ENCODE results near the gene CPB2.

The CPB2 gene

DNA sequence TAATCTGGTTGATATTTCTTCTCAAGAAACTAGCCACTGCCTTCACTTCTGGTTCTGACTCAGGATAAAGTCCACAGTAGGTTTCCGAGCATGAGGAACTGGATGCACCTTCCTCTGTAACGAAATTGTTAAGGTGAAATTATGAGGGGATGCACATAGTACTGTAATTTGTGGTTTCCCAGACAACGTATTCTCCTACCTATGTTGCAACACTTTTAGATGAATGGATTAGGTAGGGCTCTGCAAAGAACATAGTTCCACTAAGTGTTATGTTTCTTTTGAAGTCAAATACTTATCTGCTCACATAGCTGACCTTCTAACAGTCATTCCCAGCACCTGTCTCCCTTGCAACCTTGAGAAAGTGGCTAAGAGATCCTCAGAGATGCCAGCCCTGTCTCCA lies 46.6 kb downstream of the CPB2 start:
- Mint-ChIP-seq H3K36me3 (ENCODE audit: low read depth) (no peaks in the 10 kb centered on the region), H3K9me3 (no peaks in the 10 kb centered on the region), H3K27ac (no peak overlapping the region), H3K27me3 (ENCODE audit: low read depth, poor library complexity) (peaks cover 9% of the 10 kb centered on the region), H3K4me3 (no peak overlapping the region), H3K4me1 (peaks cover 11% of the 10 kb centered on the region)
- DNase-seq: no peak
- TF ChIP-seq, protein P1, sequence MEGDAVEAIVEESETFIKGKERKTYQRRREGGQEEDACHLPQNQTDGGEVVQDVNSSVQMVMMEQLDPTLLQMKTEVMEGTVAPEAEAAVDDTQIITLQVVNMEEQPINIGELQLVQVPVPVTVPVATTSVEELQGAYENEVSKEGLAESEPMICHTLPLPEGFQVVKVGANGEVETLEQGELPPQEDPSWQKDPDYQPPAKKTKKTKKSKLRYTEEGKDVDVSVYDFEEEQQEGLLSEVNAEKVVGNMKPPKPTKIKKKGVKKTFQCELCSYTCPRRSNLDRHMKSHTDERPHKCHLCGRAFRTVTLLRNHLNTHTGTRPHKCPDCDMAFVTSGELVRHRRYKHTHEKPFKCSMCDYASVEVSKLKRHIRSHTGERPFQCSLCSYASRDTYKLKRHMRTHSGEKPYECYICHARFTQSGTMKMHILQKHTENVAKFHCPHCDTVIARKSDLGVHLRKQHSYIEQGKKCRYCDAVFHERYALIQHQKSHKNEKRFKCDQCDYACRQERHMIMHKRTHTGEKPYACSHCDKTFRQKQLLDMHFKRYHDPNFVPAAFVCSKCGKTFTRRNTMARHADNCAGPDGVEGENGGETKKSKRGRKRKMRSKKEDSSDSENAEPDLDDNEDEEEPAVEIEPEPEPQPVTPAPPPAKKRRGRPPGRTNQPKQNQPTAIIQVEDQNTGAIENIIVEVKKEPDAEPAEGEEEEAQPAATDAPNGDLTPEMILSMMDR (IDR thresholded peaks at IDR 0.05): no peak

DNA sequence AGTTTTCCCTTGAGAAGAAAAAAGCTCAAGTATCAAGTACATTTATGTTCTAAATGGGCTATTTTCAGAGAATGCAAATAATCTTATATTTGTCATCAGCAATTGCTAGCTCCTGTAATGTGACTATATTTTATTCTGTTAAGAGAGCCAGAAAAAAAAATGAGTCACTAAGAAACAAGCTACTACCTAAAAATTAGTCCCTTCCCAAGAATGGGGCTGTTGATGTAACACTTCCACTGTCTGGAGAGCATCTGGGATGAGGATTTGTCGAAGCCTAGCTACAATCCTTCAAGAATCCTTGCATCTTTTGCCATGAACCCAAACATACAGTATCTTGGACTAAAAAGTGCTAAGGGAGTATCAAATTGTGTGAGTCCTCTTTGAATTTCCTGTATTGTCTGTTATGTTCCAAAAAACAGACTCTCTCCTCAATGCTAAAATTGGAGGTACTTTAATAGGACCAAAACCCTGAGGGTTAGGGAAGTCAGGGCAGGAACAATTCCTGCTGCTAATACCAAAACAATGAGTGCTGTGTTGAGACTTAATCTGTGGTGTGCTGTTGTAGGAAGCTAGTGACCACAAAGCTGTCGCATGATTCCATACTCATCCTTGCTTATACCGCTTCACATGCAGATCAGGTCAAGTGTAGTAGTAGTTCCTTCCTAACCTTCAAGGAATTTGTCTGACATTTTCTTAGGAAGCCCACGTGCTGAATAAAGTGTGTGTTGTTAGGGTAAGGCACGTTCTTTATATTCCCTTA lies 47.4 kb downstream of the CPB2 start:
- Mint-ChIP-seq H3K27ac (no peak overlapping the region), H3K4me1 (peaks cover 18% of the 10 kb centered on the region), H3K4me3 (no peak overlapping the region), H3K9me3 (no peaks in the 10 kb centered on the region), H3K36me3 (ENCODE audit: low read depth) (no peaks in the 10 kb centered on the region), H3K27me3 (ENCODE audit: low read depth, poor library complexity) (peaks cover 9% of the 10 kb centered on the region)
- TF ChIP-seq, protein P1 (IDR thresholded peaks at IDR 0.05): no peak
- no peak for DNase-seq

DNA sequence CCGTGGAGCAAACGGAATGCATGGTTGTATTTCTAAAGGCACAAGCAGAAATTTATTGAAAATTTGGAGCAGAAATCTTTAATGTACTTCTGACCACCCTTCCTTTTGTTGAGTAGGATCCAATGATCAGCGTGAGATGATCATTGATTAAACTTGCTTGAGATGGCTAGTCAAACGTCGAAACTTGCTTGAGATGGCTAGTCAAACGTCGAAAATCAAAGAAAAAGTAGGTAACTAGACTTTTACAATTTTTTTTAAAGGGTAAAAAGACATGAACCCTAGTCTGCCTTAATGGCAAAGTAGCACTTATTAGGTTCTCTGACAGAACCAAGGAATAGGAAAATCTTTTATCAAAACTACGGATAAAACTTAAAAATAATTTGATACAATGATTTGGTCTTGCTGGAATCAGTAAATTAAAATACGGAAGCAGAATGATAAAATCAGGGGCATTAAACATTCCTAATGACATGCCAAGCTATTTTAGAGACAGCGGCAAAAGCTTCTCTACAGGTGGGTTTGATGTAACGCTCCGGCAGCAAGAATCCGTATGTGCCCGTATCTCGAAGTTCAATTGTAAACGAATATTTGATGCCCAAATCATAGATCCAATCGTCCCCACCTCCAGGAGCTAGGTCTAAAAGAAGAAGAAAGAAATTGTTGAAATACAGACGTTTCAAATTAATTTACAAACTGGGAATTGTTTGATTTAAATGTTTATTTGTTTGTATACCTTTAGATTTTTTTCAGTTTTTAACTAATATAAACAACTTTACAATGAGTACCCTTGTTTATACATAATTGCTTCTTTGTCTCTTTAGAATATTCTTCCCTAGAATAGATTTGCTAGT lies 51.4 kb downstream of the CPB2 start:
- DNase-seq: no peak
- Mint-ChIP-seq H3K36me3 (ENCODE audit: low read depth) (peaks cover 4% of the 10 kb centered on the region), H3K9me3 (no peaks in the 10 kb centered on the region), H3K4me1 (peaks cover 45% of the 10 kb centered on the region), H3K4me3 (peak overlapping the region; percentile 95), H3K27ac (peak overlapping the region; percentile 99), H3K27me3 (ENCODE audit: low read depth, poor library complexity) (peaks cover 9% of the 10 kb centered on the region)
- TF ChIP-seq, protein P1 (IDR thresholded peaks at IDR 0.05): no peak

DNA sequence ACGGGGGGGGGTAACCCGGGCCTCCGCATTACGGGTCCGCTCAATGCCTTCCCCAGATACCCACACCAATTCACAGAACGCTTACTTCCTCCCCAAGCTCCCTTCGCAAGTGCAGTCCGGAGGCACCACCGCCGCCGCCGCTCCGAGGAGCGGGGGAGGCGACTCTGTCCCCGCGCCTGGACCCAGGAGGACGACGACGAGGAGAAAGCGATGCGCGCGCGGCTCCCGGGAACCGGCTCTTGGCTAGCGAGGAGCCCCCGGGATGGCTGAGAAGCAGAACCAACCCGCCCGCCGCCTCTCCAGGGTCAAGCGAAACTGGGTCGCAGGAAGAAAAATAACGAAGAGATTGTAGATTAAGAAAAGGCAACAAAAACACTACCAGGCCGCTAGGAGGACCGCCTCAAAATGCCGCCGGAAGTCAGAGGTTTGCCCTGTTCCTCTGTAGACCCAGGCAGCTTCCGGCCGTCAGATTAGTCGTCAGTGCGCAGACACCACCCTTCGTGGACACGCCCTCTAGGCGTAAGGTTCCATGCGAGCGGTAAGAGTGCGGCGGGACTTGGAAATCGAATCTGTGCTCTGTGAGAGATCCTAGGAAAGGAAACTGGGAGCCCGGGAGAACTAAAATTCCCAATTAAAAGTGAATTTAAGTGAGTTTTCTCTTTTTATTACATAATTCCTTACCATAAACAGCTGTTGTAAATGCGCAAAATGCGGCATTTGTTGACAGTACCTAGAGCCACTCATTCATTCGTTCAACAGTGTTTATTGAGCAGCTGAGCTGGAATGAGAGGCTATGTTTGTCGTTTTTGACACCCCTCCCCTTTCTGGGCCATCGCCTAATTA lies 52.3 kb downstream of the CPB2 start, which contains the start of gene ZC3H13:
Gene ZC3H13 (minus strand): TSS at position 428 of the 843 bp plus-strand sequence. CDS start 7,239 bp downstream, outside the sequence.
- H3K9me3 Mint-ChIP-seq: no peaks in the 10 kb centered on the region
- H3K27ac Mint-ChIP-seq: peak within 1 kb of the TSS; percentile 99
- H3K27me3 Mint-ChIP-seq (ENCODE audit: low read depth, poor library complexity): peaks cover 9% of the 10 kb centered on the region
- TF ChIP-seq, protein P1 (IDR thresholded peaks at IDR 0.05): peak; percentile 29
- peak within 1 kb of the TSS; percentile 95 for H3K4me3 Mint-ChIP-seq
- DNase-seq: peak; percentile 87
- peaks cover 9% of the 10 kb centered on the region for H3K36me3 Mint-ChIP-seq (ENCODE audit: low read depth)
- peaks cover 45% of the 10 kb centered on the region for H3K4me1 Mint-ChIP-seq

DNA sequence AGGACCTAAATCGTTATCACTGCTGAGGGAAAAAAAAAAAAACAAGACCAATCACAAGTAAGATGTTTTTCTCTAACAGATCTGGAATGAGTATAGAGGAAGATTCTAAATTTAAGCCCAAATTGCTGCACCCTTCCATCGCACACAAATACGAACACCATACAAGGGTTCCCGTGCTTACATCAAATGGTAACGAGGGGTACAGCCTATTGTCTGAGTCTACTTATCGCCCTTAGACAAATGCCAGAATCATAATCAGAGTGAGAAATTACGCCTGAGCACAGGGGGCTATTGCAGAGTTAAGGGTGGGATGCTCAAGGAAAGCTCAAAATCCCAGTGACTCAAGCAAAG lies 52.9 kb downstream of the CPB2 start:
- peaks cover 9% of the 10 kb centered on the region for H3K36me3 Mint-ChIP-seq (ENCODE audit: low read depth)
- H3K4me1 Mint-ChIP-seq: peaks cover 45% of the 10 kb centered on the region
- TF ChIP-seq, protein P1 (IDR thresholded peaks at IDR 0.05): no peak
- peak overlapping the region; percentile 95 for H3K4me3 Mint-ChIP-seq
- H3K27ac Mint-ChIP-seq: peak overlapping the region; percentile 99
- H3K9me3 Mint-ChIP-seq: no peaks in the 10 kb centered on the region
- H3K27me3 Mint-ChIP-seq (ENCODE audit: low read depth, poor library complexity): peaks cover 9% of the 10 kb centered on the region
- DNase-seq: no peak
